C4-2B (cell line): ENCODE results near the gene RAI2.

Experiments
- H3K27ac ChIP-seq: fragments of 450-650 bp; 2 replicates; pipeline ENCODE4 v1.5.1; 2017
- CTCF ChIP-seq: fragments of 450-650 bp; conservative IDR thresholded peaks from 2 replicates; pipeline ENCODE4 v1.5.1; 2017; ENCODE audit warnings: mild to moderate bottlenecking
- ZFX ChIP-seq: fragments of 450-650 bp; IDR thresholded peaks from 2 replicates; pipeline ENCODE4 v1.6.1; 2017

The RAI2 gene

GRCh38 chrX:17860179-17860780 lies 818 bp downstream of the RAI2 start:
- H3K27ac ChIP-seq, result no peak overlapping the region
- TF ChIP-seq CTCF (no peak), ZFX (no peak)

GRCh38 chrX:17859609-17860178 lies 1.4 kb downstream of the RAI2 start:
- H3K27ac ChIP-seq, result no peak overlapping the region
- TF ChIP-seq ZFX (no peak), CTCF (no peak)

DNA sequence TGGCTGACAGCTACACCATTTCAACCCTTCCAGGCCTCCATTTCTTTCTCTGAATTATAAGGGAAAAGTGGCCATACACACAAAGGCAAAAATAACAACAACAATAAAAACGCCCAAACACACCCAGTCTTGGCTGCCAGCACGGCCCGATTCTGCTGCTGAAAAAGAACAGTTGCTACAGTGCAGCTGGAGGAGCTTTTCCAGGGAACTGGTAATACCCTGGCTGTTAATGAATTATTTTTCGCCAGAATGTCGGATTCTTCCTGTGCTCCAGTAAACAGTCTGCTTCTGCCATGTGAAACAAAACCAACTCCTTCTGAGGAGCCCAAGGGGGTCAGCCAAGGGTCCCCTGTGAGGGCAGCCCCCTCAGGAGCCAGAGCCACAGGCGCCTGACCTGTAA lies 6.6 kb downstream of the RAI2 start:
- H3K27ac ChIP-seq, result no peak overlapping the region
- TF ChIP-seq CTCF (no peak), ZFX (no peak)

GRCh38 chrX:17854069-17854468 lies 7.0 kb downstream of the RAI2 start:
- TF ChIP-seq CTCF (no peak), ZFX (no peak)
- no peak overlapping the region for H3K27ac ChIP-seq

DNA sequence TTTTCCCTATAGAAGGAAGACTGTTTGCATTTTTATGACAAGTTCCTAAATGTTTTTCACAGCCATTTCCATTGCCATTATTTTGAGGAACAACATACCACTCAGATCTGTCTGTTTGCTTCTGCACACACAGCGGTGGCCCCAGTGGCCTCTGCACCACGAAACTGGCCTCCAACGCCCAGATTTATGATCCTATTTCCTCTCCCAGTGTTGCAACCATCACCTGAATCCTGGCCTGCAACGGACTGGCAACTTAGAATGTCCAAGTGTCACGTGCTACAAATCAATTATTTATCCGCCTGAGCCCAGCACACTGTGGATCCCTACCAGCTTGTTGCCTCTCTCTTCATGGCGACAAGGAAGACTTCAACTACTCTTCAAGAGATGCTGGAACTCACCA lies 9.2 kb downstream of the RAI2 start:
- no peak overlapping the region for H3K27ac ChIP-seq
- TF ChIP-seq ZFX (no peak), CTCF (no peak)

- H3K27ac ChIP-seq, result no peak overlapping the region
- no peak for TF ChIP-seq CTCF
- no peak for TF ChIP-seq ZFX
Measured at GRCh38 chrX:17848545-17849265, 12.4 kb downstream of the RAI2 start.

- TF ChIP-seq CTCF (no peak), ZFX (no peak)
- no peak overlapping the region for H3K27ac ChIP-seq
Measured at GRCh38 chrX:17846045-17846444, 15.1 kb downstream of the RAI2 start.
